ENCODE results near the gene NUDT21. TPM values are rescaled to one million over a fixed set of nuclear protein-coding genes. Genes with fewer than 3 reads are reported as not detected.

NUDT21 gene
- total RNA-seq, 8 experiments from 2014 or later, result 32.7 to 149 (median 109) TPM

DNA sequence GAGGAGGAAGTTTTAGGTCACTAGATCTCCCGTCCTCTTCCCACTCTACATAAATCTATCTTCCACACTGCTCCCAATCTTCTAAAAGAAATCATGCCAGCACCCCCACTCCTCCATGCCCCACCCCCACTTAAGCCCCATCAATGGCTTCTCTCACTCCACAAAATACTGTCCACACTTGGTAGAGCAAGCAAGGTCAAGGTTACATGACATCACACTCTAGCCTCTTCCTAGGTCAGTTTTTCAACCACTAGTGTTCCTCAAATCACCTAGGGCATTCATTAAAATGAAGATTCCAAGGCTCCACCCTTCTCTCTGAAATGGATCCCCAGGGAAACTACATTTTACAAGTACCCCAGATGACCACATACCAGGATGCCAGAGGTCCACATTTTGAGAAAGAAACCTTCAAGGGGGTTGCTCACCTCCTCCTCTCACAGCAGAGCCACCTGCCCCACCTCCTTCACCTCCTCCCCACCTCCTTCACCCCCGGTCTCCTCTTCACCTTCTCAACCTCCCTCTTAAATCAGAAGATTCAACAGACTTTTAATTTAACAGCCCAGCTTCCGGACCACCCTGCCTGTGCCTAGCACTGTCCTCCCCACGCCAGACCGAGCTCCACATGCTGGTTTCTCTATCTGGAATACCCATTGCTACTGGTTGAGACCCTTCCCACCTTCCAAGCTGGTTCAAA lies 29.0 kb downstream of the NUDT21 start:
- H3K4me1 ChIP-seq (replicated peaks in 1 of 2), result peaks cover 12 to 17% of the 10 kb centered on the region in 2 donors
- no peak overlapping the region for H3K27ac ChIP-seq
- no peak for ATAC-seq (replicated peaks in 6 of 8)
- H3K4me3 ChIP-seq, result no peak overlapping the region
- WGBS, 10 experiments, result 50 to 100% (median 94%) methylated on average over 1 to 4 of the region's 5 CpGs; no CpG with 5 or more reads in 5 of the 10 experiments
- in situ Hi-C loops (cut with MboI; ENCODE audit: low pct_unique_long_range_greater_than_20kb in 2 of 9, low sequenced_read_pairs in 9 of 9, unreplicated experiment in 9 of 9), result no loop called here

DNA sequence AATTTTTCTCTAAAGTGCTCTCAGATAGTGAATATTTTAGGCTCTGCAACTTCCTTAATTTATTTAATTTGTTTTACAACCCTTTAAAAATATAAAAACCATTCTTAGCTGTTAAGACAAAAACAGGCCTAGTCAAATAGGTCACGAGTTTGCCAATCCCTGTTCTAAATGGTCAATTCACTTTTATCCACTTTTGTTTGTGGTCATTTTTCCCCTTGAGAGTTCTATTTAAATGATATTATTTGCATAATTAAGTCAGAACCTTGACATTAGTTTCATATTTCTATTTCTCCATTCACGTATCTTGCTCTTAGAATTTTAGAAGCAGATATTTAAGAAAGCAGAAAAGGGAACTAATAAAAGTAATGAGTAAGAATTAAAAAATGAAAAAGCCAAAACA lies 29.8 kb downstream of the NUDT21 start:
- in situ Hi-C loops (cut with MboI; ENCODE audit: low pct_unique_long_range_greater_than_20kb in 2 of 9, low sequenced_read_pairs in 9 of 9, unreplicated experiment in 9 of 9), result no loop called here
- H3K4me3 ChIP-seq, result no peak overlapping the region
- ATAC-seq (replicated peaks in 6 of 8), result no peak
- H3K4me1 ChIP-seq (replicated peaks in 1 of 2), result peaks cover 12 to 17% of the 10 kb centered on the region in 2 donors
- no peak overlapping the region for H3K27ac ChIP-seq
- WGBS, 10 experiments, result 52 to 100% (median 98%) methylated on average over 1 to 2 of the region's 2 CpGs

DNA sequence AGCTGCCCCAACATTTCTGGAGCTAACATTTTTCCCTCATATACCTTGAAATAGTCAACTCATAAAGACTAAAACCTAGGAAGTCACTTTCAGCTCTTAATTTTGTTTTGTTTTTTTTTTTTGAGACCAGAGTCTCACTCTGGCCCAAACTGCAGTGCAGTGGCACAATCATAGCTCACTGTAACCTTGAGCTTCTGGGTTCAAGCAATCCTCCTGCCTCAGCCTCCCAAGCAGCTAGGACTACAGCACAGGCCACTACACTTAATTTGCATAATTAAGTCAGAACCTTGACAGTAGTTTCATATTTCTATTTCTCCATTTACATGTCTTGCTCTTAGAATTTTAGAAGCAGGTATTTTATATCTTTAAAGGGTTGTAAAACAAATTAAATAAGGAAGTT lies 30.5 kb downstream of the NUDT21 start:
- Histone ChIP-seq H3K4me3 (no peak overlapping the region), H3K27ac (no peak overlapping the region), H3K4me1 (replicated peaks in 1 of 2) (peaks cover 11 to 12% of the 10 kb centered on the region in 2 donors)
- in situ Hi-C loops (cut with MboI; ENCODE audit: low pct_unique_long_range_greater_than_20kb in 2 of 9, low sequenced_read_pairs in 9 of 9, unreplicated experiment in 9 of 9), result no loop called here
- no peak for ATAC-seq (replicated peaks in 6 of 8)

DNA sequence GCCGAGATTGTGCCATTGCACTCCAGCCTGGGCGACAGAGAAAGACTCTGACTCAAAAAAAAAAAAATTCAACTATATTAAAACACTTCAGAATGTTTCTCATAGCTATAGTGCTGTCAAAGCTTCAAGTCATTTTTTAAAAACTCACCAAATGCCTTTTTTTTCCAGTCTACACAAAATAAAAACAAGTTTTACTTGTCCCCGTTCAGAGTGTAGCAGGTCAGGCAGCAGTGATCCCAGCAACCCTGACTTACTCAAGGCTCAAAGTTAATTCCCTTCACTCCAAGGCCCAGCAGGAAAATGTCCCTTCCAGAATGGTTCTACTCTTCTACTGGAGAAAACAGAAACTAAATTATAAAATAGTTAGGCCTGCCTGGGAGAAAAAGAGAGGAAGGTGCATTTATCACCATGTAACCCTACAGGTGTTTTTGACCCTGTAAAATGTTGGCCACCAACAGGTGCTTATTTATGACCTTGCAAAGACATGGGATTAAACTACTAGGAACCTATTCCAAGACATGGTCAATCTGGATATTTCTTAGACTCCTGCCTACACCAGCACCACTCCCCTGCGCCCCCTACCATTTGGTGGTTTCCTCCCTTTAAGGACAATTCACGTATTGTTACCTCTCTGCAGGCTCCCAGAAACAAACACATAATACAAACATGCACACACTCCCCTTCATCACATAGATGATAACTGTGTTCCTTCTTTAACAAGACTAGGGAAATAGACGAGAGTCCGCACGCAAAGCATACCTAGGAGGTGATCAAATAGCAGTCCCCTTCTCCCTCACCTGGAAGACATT lies 31.2 kb downstream of the NUDT21 start:
- ATAC-seq (replicated peaks in 6 of 8), result no peak
- WGBS, 10 experiments, result 86 to 97% (median 93%) methylated on average over 1 to 8 of the region's 8 CpGs; no CpG with 5 or more reads in 2 of the 10 experiments
- Histone ChIP-seq H3K27ac (no peak overlapping the region), H3K4me1 (replicated peaks in 1 of 2) (peaks cover 11 to 12% of the 10 kb centered on the region in 2 donors), H3K4me3 (no peak overlapping the region)
- in situ Hi-C loops (cut with MboI; ENCODE audit: low pct_unique_long_range_greater_than_20kb in 2 of 9, low sequenced_read_pairs in 9 of 9, unreplicated experiment in 9 of 9), result no loop called here

DNA sequence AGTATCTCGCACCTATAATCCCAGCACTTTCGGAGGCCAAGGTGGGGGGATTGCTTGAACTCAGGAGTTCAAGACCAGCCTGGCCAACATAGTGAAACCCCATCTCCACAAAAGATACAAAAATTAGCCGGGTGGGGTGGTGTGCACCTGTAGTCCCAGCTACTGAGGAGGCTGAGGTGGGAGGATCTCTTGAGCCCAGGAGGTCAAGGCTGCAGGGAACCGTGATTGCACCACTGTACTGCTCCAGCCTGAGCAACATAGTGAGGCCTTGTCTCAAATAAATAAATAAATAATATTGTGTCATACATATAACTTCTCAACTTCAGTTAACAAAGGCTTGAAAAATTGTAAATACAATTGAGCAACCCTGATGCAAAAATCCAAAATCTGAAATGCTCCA lies 34.0 kb downstream of the NUDT21 start:
- WGBS, 10 experiments, result 90 to 100% (median 98%) methylated on average over 2 to 4 of the region's 4 CpGs; no CpG with 5 or more reads in 2 of the 10 experiments
- H3K27ac ChIP-seq, result no peak overlapping the region
- no peak for ATAC-seq (replicated peaks in 6 of 8)
- in situ Hi-C loops (cut with MboI; ENCODE audit: low pct_unique_long_range_greater_than_20kb in 2 of 9, low sequenced_read_pairs in 9 of 9, unreplicated experiment in 9 of 9), result no loop called here
- H3K4me1 ChIP-seq (replicated peaks in 1 of 2), result no peaks in the 10 kb centered on the region
- H3K4me3 ChIP-seq, result no peak overlapping the region

DNA sequence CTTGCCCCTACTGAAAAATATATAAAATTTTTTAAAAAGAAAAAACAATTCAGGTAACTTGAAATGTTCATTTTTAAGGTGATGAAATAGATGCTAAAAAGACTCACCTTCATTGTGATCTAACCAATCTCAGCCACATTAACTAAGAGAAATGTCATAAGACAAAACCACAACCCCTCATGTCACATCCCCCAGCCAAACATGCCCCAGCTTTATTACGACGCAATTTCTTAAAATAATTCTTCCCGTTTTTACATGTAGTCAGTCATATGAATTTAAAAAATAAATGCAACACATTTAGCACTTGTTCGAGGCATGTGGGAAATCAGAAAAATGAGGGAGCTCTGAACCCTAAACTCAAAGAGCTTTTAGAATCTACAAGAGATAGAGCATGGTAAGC lies 35.3 kb downstream of the NUDT21 start:
- ATAC-seq (replicated peaks in 6 of 8), result no peak
- in situ Hi-C loops (cut with MboI; ENCODE audit: low pct_unique_long_range_greater_than_20kb in 2 of 9, low sequenced_read_pairs in 9 of 9, unreplicated experiment in 9 of 9), result no loop called here
- no peak overlapping the region for H3K27ac ChIP-seq
- no peak overlapping the region for H3K4me3 ChIP-seq
- no peaks in the 10 kb centered on the region for H3K4me1 ChIP-seq (replicated peaks in 1 of 2)
- WGBS, 10 experiments, result 85 to 100% (median 97%) methylated on average over 1 to 4 of the region's 4 CpGs

DNA sequence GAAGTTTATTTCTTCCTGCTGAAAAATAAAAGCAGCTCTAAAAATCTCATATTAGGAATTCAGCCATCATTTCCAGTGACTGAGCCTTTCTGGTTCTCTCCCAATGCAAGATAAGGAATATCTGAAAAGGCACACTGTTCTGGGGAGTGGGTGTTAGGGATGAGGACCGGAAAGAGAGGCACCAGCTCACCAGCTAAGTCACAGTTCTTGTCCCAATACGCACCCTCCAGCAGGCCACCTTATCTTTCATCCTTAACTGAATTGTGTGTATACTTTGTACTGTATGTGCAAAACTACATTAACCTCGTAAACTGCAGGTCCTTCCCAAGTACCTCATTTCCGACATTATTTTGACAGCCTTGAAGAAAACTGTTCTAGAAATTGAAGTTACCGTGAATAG lies 36.8 kb downstream of the NUDT21 start:
- H3K27ac ChIP-seq, result no peak overlapping the region
- no peak for ATAC-seq (replicated peaks in 6 of 8)
- 81 to 100% (median 89%) methylated on average over 1 to 5 of the region's 5 CpGs for WGBS, 10 experiments
- no peaks in the 10 kb centered on the region for H3K4me1 ChIP-seq (replicated peaks in 1 of 2)
- in situ Hi-C loops (cut with MboI; ENCODE audit: low pct_unique_long_range_greater_than_20kb in 2 of 9, low sequenced_read_pairs in 9 of 9, unreplicated experiment in 9 of 9), result no loop called here
- H3K4me3 ChIP-seq, result no peak overlapping the region

DNA sequence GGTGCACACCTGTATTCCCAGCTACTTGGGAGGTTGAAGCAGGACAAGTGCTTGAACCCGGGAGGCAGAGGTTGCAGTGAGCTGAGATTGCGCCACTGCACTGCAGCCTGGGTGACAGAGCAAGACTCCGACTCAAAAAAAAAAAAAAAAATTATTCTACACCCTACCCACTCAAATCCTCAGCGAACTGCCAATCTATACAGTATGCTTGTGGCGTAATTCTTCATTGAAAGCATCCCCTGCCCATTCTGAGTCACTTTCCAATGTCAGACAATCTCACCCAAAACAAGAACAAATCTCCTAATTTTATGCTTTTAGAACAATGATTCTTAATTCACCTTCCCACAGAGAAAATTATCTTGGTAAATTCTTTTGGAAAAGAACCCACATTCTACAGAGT lies 37.8 kb downstream of the NUDT21 start:
- WGBS, 10 experiments, result 50 to 96% (median 85%) methylated on average over 2 to 5 of the region's 5 CpGs; no CpG with 5 or more reads in 4 of the 10 experiments
- in situ Hi-C loops (cut with MboI; ENCODE audit: low pct_unique_long_range_greater_than_20kb in 2 of 9, low sequenced_read_pairs in 9 of 9, unreplicated experiment in 9 of 9), result no loop called here
- Histone ChIP-seq H3K4me1 (replicated peaks in 1 of 2) (no peaks in the 10 kb centered on the region), H3K27ac (no peak overlapping the region), H3K4me3 (no peak overlapping the region)
- ATAC-seq (replicated peaks in 6 of 8), result no peak

DNA sequence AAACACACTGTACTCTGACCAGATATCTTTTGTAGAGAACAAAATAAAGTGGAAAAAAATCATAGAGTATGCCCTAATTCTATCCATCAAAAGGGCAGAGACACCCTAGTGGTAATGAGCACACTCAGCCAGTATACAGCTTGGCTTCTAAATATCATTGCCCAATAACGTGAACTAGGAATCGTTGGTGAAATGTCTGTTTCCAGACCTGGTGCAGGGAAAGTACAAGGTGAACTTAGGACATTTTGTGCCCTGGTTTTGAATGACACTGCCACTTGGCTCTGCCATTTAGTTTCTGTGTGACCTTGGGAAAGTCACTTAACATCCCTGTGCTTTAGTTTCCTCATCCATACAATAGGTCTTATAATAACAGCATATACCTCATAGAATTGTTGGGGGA lies 39.5 kb downstream of the NUDT21 start:
- Histone ChIP-seq H3K4me3 (no peak overlapping the region), H3K27ac (no peak overlapping the region), H3K4me1 (replicated peaks in 1 of 2) (no peaks in the 10 kb centered on the region)
- ATAC-seq (replicated peaks in 6 of 8), result no peak
- WGBS, 10 experiments, result 86 to 100% (median 96%) methylated on average over 2 of the region's 2 CpGs; no CpG with 5 or more reads in 4 of the 10 experiments
- in situ Hi-C loops (cut with MboI; ENCODE audit: low pct_unique_long_range_greater_than_20kb in 2 of 9, low sequenced_read_pairs in 9 of 9, unreplicated experiment in 9 of 9), result no loop called here

DNA sequence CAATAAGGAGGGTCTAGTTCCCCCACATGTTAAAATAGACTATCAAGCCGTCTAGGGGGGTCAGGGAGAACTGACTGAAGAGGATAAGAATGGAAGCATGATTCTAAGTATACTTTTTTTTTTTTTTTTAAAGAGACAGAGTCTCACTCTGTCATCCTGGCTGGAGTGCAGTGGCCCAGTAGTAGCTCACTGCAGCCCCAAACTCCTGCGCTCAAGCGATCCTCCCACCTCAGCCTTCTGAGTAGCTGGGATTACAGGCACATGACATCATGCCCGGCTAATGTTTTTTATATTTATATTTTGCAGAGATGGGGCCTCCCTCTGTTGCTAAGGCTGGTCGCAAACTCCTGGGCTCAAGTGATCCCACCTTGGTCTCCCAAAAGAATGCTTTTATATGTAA lies 40.0 kb downstream of the NUDT21 start:
- peak in 2 of 8 experiments; percentile 26 to 50 for ATAC-seq (replicated peaks in 6 of 8)
- Histone ChIP-seq H3K4me1 (replicated peaks in 1 of 2) (no peaks in the 10 kb centered on the region), H3K27ac (no peak overlapping the region), H3K4me3 (no peak overlapping the region)
- in situ Hi-C loops (cut with MboI; ENCODE audit: low pct_unique_long_range_greater_than_20kb in 2 of 9, low sequenced_read_pairs in 9 of 9, unreplicated experiment in 9 of 9), result no loop called here
- WGBS, 10 experiments, result 40 to 100% (median 80%) methylated on average over 1 to 5 of the region's 5 CpGs; no CpG with 5 or more reads in 1 of the 10 experiments

DNA sequence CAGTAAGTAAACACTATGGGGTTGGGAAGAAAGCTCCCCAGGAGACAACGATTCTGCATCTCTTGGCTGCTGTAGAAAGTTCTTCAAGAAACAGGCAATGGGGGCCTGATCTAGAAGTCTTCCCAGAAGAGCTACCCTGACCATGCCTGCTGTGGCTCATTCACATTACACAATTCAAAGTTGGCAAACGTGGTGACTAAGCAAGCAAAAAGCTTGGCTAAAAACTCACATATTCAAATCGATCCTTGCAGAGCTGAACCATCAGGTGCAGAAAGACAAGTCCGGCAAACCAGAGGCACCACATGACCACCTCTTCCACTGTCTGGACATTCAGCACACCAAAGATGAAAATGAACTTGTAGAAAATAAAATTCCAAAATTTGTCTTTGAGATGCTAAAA lies 41.9 kb downstream of the NUDT21 start:
- Histone ChIP-seq H3K27ac (no peak overlapping the region), H3K4me3 (no peak overlapping the region), H3K4me1 (replicated peaks in 1 of 2) (no peaks in the 10 kb centered on the region)
- in situ Hi-C loops (cut with MboI; ENCODE audit: low pct_unique_long_range_greater_than_20kb in 2 of 9, low sequenced_read_pairs in 9 of 9, unreplicated experiment in 9 of 9), result no loop called here
- 48 to 100% (median 82%) methylated on average over 1 to 4 of the region's 4 CpGs; no CpG with 5 or more reads in 2 of the 10 experiments for WGBS, 10 experiments
- peak in 3 of 8 experiments; percentile 56 to 81 (median 74) for ATAC-seq (replicated peaks in 6 of 8)

DNA sequence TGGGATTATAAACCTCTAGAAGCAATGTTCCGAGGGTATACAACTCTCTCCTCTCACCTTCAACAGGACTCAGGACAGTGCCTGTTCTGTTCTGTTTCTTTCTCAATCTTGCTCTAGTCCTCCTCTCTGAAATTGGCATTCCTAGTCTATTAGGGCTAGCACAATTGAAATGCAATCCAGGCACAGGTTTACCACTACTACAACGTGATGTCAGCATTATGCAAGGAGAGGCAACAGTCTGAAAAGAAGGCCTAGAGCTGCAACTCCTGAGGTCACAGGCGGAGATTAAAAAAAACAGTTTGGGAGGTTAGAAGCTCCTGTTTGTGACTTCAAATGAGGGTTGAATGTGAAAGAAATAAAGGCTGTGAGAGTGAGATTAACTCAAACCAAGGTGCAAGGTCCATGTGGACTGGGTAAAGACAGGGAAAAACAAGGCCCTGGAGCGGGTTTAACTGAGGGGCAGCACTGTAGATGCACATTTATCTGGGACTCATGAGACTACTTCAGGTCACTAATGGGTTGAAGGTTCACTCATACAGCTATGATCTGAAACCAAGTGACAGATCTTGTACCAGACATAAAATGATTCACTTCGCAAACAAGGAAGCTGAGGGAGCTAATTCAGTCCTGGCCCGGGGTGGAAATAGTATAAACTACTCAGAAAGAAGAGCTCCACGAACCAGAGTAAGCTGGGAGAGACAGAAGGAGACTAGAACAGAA lies 42.6 kb downstream of the NUDT21 start:
- in situ Hi-C loops (cut with MboI; ENCODE audit: low pct_unique_long_range_greater_than_20kb in 2 of 9, low sequenced_read_pairs in 9 of 9, unreplicated experiment in 9 of 9), result no loop called here
- H3K4me3 ChIP-seq, result no peak overlapping the region
- 67 to 100% (median 81%) methylated on average over 2 to 7 of the region's 7 CpGs; no CpG with 5 or more reads in 1 of the 10 experiments for WGBS, 10 experiments
- H3K4me1 ChIP-seq (replicated peaks in 1 of 2), result no peaks in the 10 kb centered on the region
- no peak for ATAC-seq (replicated peaks in 6 of 8)
- no peak overlapping the region for H3K27ac ChIP-seq
